IPS DF 6.9 (cell line): ENCODE data around the gene BLOC1S1.

Source experiments
- DNase-seq: peaks from one replicate; pipeline ENCODE4 v3.0.0-alpha.2; 2013; ENCODE audit warnings: low read depth, low spot score
- H3K27ac ChIP-seq: one replicate; pipeline ENCODE4 v1.5.1; 2013; ENCODE audit warnings: low read length, control low read depth
- H3K27me3 ChIP-seq: 2 replicates; pipeline ENCODE4 v1.6.1; 2013; ENCODE audit warnings: mild to moderate bottlenecking, low read length; ENCODE audit not compliant: control insufficient read depth, insufficient read depth
- H3K36me3 ChIP-seq: 2 replicates; pipeline ENCODE4 v1.6.1; 2013; ENCODE audit warnings: low read length; ENCODE audit not compliant: control insufficient read depth, insufficient read depth
- H3K4me1 ChIP-seq: 2 replicates; pipeline ENCODE4 v1.6.1; 2013; ENCODE audit warnings: low read length; ENCODE audit not compliant: control insufficient read depth, insufficient read depth
- H3K4me3 ChIP-seq: 2 replicates; pipeline ENCODE4 v1.5.1; 2013; ENCODE audit warnings: mild to moderate bottlenecking, low read length
- H3K9me3 ChIP-seq: 2 replicates; pipeline ENCODE4 v1.6.1; 2013; ENCODE audit warnings: low read length, inconsistent platforms; ENCODE audit not compliant: control insufficient read depth, insufficient read depth
- WGBS: extraction: QIAGEN DNeasy Blood & Tissue Kit; methylation state at CpG from one replicate; pipeline ENCODE4 v1.1.7; 2013; ENCODE audit warnings: mixed read lengths, missing lambda C conversion rate; ENCODE audit not compliant: insufficient read length, insufficient coverage; 5-methylcytosine and 5-hydroxymethylcytosine counted together

Gene BLOC1S1

GRCh38 chr12:55711786-55712553, 3.9 kb upstream of the BLOC1S1 start:
- Histone ChIP-seq H3K4me3 (no peak overlapping the region), H3K9me3 (no peaks in the 10 kb centered on the region), H3K4me1 (no peaks in the 10 kb centered on the region; the same call in 1 of the 2 replicates), H3K36me3 (no peaks in the 10 kb centered on the region), H3K27ac (no peak overlapping the region), H3K27me3 (no peaks in the 10 kb centered on the region)
- DNase-seq = no peak
- WGBS = no CpG with 5 or more reads among the region's 4 CpGs

GRCh38 chr12:55712700-55713415, 3.0 kb upstream of the BLOC1S1 start:
- Histone ChIP-seq H3K4me3 (no peak overlapping the region), H3K27ac (no peak overlapping the region), H3K36me3 (no peaks in the 10 kb centered on the region), H3K4me1 (peaks cover 5% of the 10 kb centered on the region), H3K27me3 (no peaks in the 10 kb centered on the region), H3K9me3 (no peaks in the 10 kb centered on the region)
- WGBS = no CpG with 5 or more reads among the region's 1 CpG
- DNase-seq = no peak

GRCh38 chr12:55713721-55714120, 2.1 kb upstream of the BLOC1S1 start:
- peaks cover 8% of the 10 kb centered on the region for H3K4me1 ChIP-seq
- DNase-seq = no peak
- no peak overlapping the region for H3K27ac ChIP-seq
- H3K36me3 ChIP-seq = no peaks in the 10 kb centered on the region
- WGBS = no CpG with 5 or more reads among the region's 2 CpGs
- H3K27me3 ChIP-seq = no peaks in the 10 kb centered on the region
- H3K4me3 ChIP-seq = no peak overlapping the region
- no peaks in the 10 kb centered on the region for H3K9me3 ChIP-seq

GRCh38 chr12:55715169-55715764, 579 bp upstream of the BLOC1S1 start:
- no peaks in the 10 kb centered on the region for H3K27me3 ChIP-seq
- H3K4me3 ChIP-seq = peak overlapping the region; percentile 72; the same call in 1 of the 2 replicates
- H3K4me1 ChIP-seq = peaks cover 11% of the 10 kb centered on the region
- DNase-seq = no peak
- H3K9me3 ChIP-seq = no peaks in the 10 kb centered on the region
- no CpG with 5 or more reads among the region's 7 CpGs for WGBS
- H3K27ac ChIP-seq = no peak overlapping the region
- no peaks in the 10 kb centered on the region; the same call in 1 of the 2 replicates for H3K36me3 ChIP-seq

- no CpG with 5 or more reads among the region's 13 CpGs for WGBS
- DNase-seq = no peak
- H3K4me1 ChIP-seq = peaks cover 11% of the 10 kb centered on the region
- peak overlapping the region; percentile 72; the same call in 1 of the 2 replicates for H3K4me3 ChIP-seq
- no peaks in the 10 kb centered on the region; the same call in 1 of the 2 replicates for H3K36me3 ChIP-seq
- H3K27me3 ChIP-seq = no peaks in the 10 kb centered on the region
- H3K9me3 ChIP-seq = no peaks in the 10 kb centered on the region
- no peak overlapping the region for H3K27ac ChIP-seq
These were observed 724 bp downstream of the BLOC1S1 start for GRCh38 chr12:55716582-55716957.

GRCh38 chr12:55717011-55718007, 1.5 kb downstream of the BLOC1S1 start:
- no peak for DNase-seq
- Histone ChIP-seq H3K36me3 (no peaks in the 10 kb centered on the region; the same call in 1 of the 2 replicates), H3K4me1 (peaks cover 11% of the 10 kb centered on the region), H3K27ac (no peak overlapping the region), H3K9me3 (no peaks in the 10 kb centered on the region), H3K4me3 (peak overlapping the region; percentile 72; the same call in 1 of the 2 replicates), H3K27me3 (no peaks in the 10 kb centered on the region)
- no CpG with 5 or more reads among the region's 8 CpGs for WGBS

GRCh38 chr12:55718015-55718414, 2.2 kb downstream of the BLOC1S1 start:
- peaks cover 11% of the 10 kb centered on the region for H3K4me1 ChIP-seq
- H3K27me3 ChIP-seq = no peaks in the 10 kb centered on the region
- no peak overlapping the region for H3K4me3 ChIP-seq
- H3K9me3 ChIP-seq = no peaks in the 10 kb centered on the region
- no peak overlapping the region for H3K27ac ChIP-seq
- no CpG with 5 or more reads among the region's 4 CpGs for WGBS
- H3K36me3 ChIP-seq = no peaks in the 10 kb centered on the region; the same call in 1 of the 2 replicates
- no peak for DNase-seq

GRCh38 chr12:55718624-55719275, 2.9 kb downstream of the BLOC1S1 start:
- no peak for DNase-seq
- peaks cover 11% of the 10 kb centered on the region for H3K4me1 ChIP-seq
- H3K27me3 ChIP-seq = no peaks in the 10 kb centered on the region
- no peak overlapping the region for H3K27ac ChIP-seq
- no CpG with 5 or more reads among the region's 4 CpGs for WGBS
- no peaks in the 10 kb centered on the region for H3K9me3 ChIP-seq
- no peak overlapping the region for H3K4me3 ChIP-seq
- no peaks in the 10 kb centered on the region; the same call in 1 of the 2 replicates for H3K36me3 ChIP-seq

- no CpG with 5 or more reads among the region's 7 CpGs for WGBS
- Histone ChIP-seq H3K4me1 (peaks cover 11% of the 10 kb centered on the region), H3K27me3 (no peaks in the 10 kb centered on the region), H3K36me3 (peaks cover 5% of the 10 kb centered on the region), H3K9me3 (no peaks in the 10 kb centered on the region), H3K4me3 (no peak overlapping the region), H3K27ac (no peak overlapping the region)
- no peak for DNase-seq
These were observed 3.5 kb downstream of the BLOC1S1 start for GRCh38 chr12:55719371-55719770.
